ENCODE results near the gene LRPAP1.

The LRPAP1 gene

GRCh38 chr4:3497095-3497494 is 35.1 kb downstream of the LRPAP1 start:
- ChIA-PET CTCF (no interaction called here), POLR2A (no interaction called here)
- no peak for TF ChIP-seq CTCF (IDR thresholded peaks at IDR 0.05; ENCODE audit: insufficient read depth, low read length, missing control alignments)
- no peak for DNase-seq (ENCODE audit: low read depth, low spot score)
- no peak overlapping the region for H3K4me3 ChIP-seq (ENCODE audit: low read depth, low read length)

- TF ChIP-seq CTCF (IDR thresholded peaks at IDR 0.05; ENCODE audit: insufficient read depth, low read length, missing control alignments), result no peak
- CTCF ChIA-PET, result interaction anchor here (1.2 kb wide), 1 partner anchor 15 kb away, joined by 11 read pairs; no protein-coding TSS in a partner anchor
- DNase-seq (ENCODE audit: low read depth, low spot score), result no peak
- no peak overlapping the region for H3K4me3 ChIP-seq (ENCODE audit: low read depth, low read length)
- POLR2A ChIA-PET, result no interaction called here
Measured at GRCh38 chr4:3496021-3496420, 36.2 kb downstream of the LRPAP1 start.

GRCh38 chr4:3495204-3495975 is 36.8 kb downstream of the LRPAP1 start:
- H3K4me3 ChIP-seq (ENCODE audit: low read depth, low read length), result no peak overlapping the region
- TF ChIP-seq CTCF (IDR thresholded peaks at IDR 0.05; ENCODE audit: insufficient read depth, low read length, missing control alignments), result no peak
- ChIA-PET POLR2A (no interaction called here), CTCF (interaction anchor here (1.2 kb wide), 1 partner anchor 14 kb away, joined by 11 read pairs; no protein-coding TSS in a partner anchor)
- no peak for DNase-seq (ENCODE audit: low read depth, low spot score)

- no peak for DNase-seq (ENCODE audit: low read depth, low spot score)
- no peak for TF ChIP-seq CTCF (IDR thresholded peaks at IDR 0.05; ENCODE audit: insufficient read depth, low read length, missing control alignments)
- POLR2A ChIA-PET, result no interaction called here
Measured at GRCh38 chr4:3494462-3494871, 37.8 kb downstream of the LRPAP1 start.

GRCh38 chr4:3493720-3494461 is 38.3 kb downstream of the LRPAP1 start:
- no peak for TF ChIP-seq CTCF (IDR thresholded peaks at IDR 0.05; ENCODE audit: insufficient read depth, low read length, missing control alignments)
- ChIA-PET CTCF (interaction anchor here (0.8 to 1.6 kb wide), 2 partner anchors 14 to 21 kb away, joined by 3 to 17 read pairs; no protein-coding TSS in a partner anchor), POLR2A (no interaction called here)
- H3K4me3 ChIP-seq (ENCODE audit: low read depth, low read length), result no peak overlapping the region
- no peak for DNase-seq (ENCODE audit: low read depth, low spot score)

More at GRCh38 chr4:3494462-3494871, 37.8 kb downstream of the LRPAP1 start:
- CTCF ChIA-PET, result interaction anchor here (0.8 to 1.6 kb wide), 2 partner anchors 14 to 20 kb away, joined by 3 to 17 read pairs; no protein-coding TSS in a partner anchor
- H3K4me3 ChIP-seq (ENCODE audit: low read depth, low read length), result no peak overlapping the region
